ENCODE measurements around the gene SEC16A.
A peak's percentile ranks its signal among the peaks of the same experiment; 100 is the strongest.

The SEC16A gene

GRCh38 chr9:136476369-136477150 is 6.3 kb downstream of the SEC16A start:
- Histone ChIP-seq H3K27ac (no peak overlapping the region), H3K9ac (ENCODE audit: insufficient read length) (no peak overlapping the region), H3K4me3 (no peak overlapping the region), H3K9me3 (ENCODE audit: low read depth, low read length) (no peaks in the 10 kb centered on the region), H3K36me3 (ENCODE audit: insufficient read depth, low read length) (peaks cover 67% of the 10 kb centered on the region)
- TF ChIP-seq EZH2 (IDR thresholded peaks at IDR 0.05) (no peak), POLR2AphosphoS5 (IDR thresholded peaks at IDR 0.05; ENCODE audit: borderline replicate concordance, low read depth, low read length) (no peak), FOXP2 (optimal IDR thresholded peaks at IDR 0.05; ENCODE audit: control extremely low read depth, extremely low read length, insufficient read depth) (no peak)
- DNase-seq (ENCODE audit: low read depth, low spot score), result no peak

- Histone ChIP-seq H3K9ac (ENCODE audit: insufficient read length) (no peak overlapping the region), H3K9me3 (ENCODE audit: low read depth, low read length) (no peaks in the 10 kb centered on the region), H3K27ac (no peak overlapping the region), H3K4me3 (no peak overlapping the region), H3K36me3 (ENCODE audit: insufficient read depth, low read length) (peaks cover 79% of the 10 kb centered on the region)
- DNase-seq (ENCODE audit: low read depth, low spot score), result no peak
- TF ChIP-seq POLR2AphosphoS5 (IDR thresholded peaks at IDR 0.05; ENCODE audit: borderline replicate concordance, low read depth, low read length) (no peak), EZH2 (IDR thresholded peaks at IDR 0.05) (no peak), FOXP2 (optimal IDR thresholded peaks at IDR 0.05; ENCODE audit: control extremely low read depth, extremely low read length, insufficient read depth) (no peak)
Observed at GRCh38 chr9:136474974-136475865, 7.6 kb downstream of the SEC16A start.

GRCh38 chr9:136474021-136474640 is 8.7 kb downstream of the SEC16A start:
- Histone ChIP-seq H3K9ac (ENCODE audit: insufficient read length) (no peak overlapping the region), H3K36me3 (ENCODE audit: insufficient read depth, low read length) (peaks cover 86% of the 10 kb centered on the region), H3K9me3 (ENCODE audit: low read depth, low read length) (no peaks in the 10 kb centered on the region), H3K27ac (no peak overlapping the region), H3K4me3 (no peak overlapping the region)
- no peak for DNase-seq (ENCODE audit: low read depth, low spot score)
- TF ChIP-seq EZH2 (IDR thresholded peaks at IDR 0.05) (no peak), POLR2AphosphoS5 (IDR thresholded peaks at IDR 0.05; ENCODE audit: borderline replicate concordance, low read depth, low read length) (peak; percentile 5; the same call in 1 of the 2 replicates)

- no peak overlapping the region for H3K4me3 ChIP-seq
- no peaks in the 10 kb centered on the region for H3K9me3 ChIP-seq (ENCODE audit: low read depth, low read length)
- DNase-seq (ENCODE audit: low read depth, low spot score), result no peak
- TF ChIP-seq POLR2AphosphoS5 (IDR thresholded peaks at IDR 0.05; ENCODE audit: borderline replicate concordance, low read depth, low read length) (no peak), FOXP2 (optimal IDR thresholded peaks at IDR 0.05; ENCODE audit: control extremely low read depth, extremely low read length, insufficient read depth) (no peak), EZH2 (IDR thresholded peaks at IDR 0.05) (no peak)
- no peak overlapping the region for H3K27ac ChIP-seq
- no peak overlapping the region for H3K9ac ChIP-seq (ENCODE audit: insufficient read length)
- peaks cover 87% of the 10 kb centered on the region for H3K36me3 ChIP-seq (ENCODE audit: insufficient read depth, low read length)
Observed at GRCh38 chr9:136473354-136473721, 9.5 kb downstream of the SEC16A start.

- H3K4me3 ChIP-seq, result no peak overlapping the region
- DNase-seq (ENCODE audit: low read depth, low spot score), result no peak
- no peak overlapping the region for H3K9ac ChIP-seq (ENCODE audit: insufficient read length)
- H3K27ac ChIP-seq, result no peak overlapping the region
- TF ChIP-seq EZH2 (IDR thresholded peaks at IDR 0.05) (no peak), FOXP2 (optimal IDR thresholded peaks at IDR 0.05; ENCODE audit: control extremely low read depth, extremely low read length, insufficient read depth) (no peak), POLR2AphosphoS5 (IDR thresholded peaks at IDR 0.05; ENCODE audit: borderline replicate concordance, low read depth, low read length) (no peak; the same call in 1 of the 2 replicates)
- no peaks in the 10 kb centered on the region for H3K9me3 ChIP-seq (ENCODE audit: low read depth, low read length)
- peaks cover 88% of the 10 kb centered on the region for H3K36me3 ChIP-seq (ENCODE audit: insufficient read depth, low read length)
Observed at GRCh38 chr9:136472640-136473353, 10.0 kb downstream of the SEC16A start.

GRCh38 chr9:136471802-136472487 is 10.9 kb downstream of the SEC16A start:
- Histone ChIP-seq H3K9me3 (ENCODE audit: low read depth, low read length) (no peaks in the 10 kb centered on the region), H3K9ac (ENCODE audit: insufficient read length) (no peak overlapping the region), H3K36me3 (ENCODE audit: insufficient read depth, low read length) (peaks cover 88% of the 10 kb centered on the region), H3K4me3 (no peak overlapping the region), H3K27ac (no peak overlapping the region)
- no peak for TF ChIP-seq FOXP2 (optimal IDR thresholded peaks at IDR 0.05; ENCODE audit: control extremely low read depth, extremely low read length, insufficient read depth)
- no peak for TF ChIP-seq EZH2 (IDR thresholded peaks at IDR 0.05)
- no peak for TF ChIP-seq POLR2AphosphoS5 (IDR thresholded peaks at IDR 0.05; ENCODE audit: borderline replicate concordance, low read depth, low read length)
- no peak for DNase-seq (ENCODE audit: low read depth, low spot score)

GRCh38 chr9:136470792-136471469 is 11.9 kb downstream of the SEC16A start:
- H3K9me3 ChIP-seq (ENCODE audit: low read depth, low read length), result no peaks in the 10 kb centered on the region
- H3K36me3 ChIP-seq (ENCODE audit: insufficient read depth, low read length), result peaks cover 88% of the 10 kb centered on the region
- no peak for DNase-seq (ENCODE audit: low read depth, low spot score)
- H3K27ac ChIP-seq, result no peak overlapping the region
- TF ChIP-seq POLR2AphosphoS5 (IDR thresholded peaks at IDR 0.05; ENCODE audit: borderline replicate concordance, low read depth, low read length) (no peak), FOXP2 (optimal IDR thresholded peaks at IDR 0.05; ENCODE audit: control extremely low read depth, extremely low read length, insufficient read depth) (no peak), EZH2 (IDR thresholded peaks at IDR 0.05) (no peak)
- H3K4me3 ChIP-seq, result no peak overlapping the region
- no peak overlapping the region for H3K9ac ChIP-seq (ENCODE audit: insufficient read length)

Measured in SK-N-MC (cell line).